ENCODE data around the gene RAB24.

RAB24 gene

DNA sequence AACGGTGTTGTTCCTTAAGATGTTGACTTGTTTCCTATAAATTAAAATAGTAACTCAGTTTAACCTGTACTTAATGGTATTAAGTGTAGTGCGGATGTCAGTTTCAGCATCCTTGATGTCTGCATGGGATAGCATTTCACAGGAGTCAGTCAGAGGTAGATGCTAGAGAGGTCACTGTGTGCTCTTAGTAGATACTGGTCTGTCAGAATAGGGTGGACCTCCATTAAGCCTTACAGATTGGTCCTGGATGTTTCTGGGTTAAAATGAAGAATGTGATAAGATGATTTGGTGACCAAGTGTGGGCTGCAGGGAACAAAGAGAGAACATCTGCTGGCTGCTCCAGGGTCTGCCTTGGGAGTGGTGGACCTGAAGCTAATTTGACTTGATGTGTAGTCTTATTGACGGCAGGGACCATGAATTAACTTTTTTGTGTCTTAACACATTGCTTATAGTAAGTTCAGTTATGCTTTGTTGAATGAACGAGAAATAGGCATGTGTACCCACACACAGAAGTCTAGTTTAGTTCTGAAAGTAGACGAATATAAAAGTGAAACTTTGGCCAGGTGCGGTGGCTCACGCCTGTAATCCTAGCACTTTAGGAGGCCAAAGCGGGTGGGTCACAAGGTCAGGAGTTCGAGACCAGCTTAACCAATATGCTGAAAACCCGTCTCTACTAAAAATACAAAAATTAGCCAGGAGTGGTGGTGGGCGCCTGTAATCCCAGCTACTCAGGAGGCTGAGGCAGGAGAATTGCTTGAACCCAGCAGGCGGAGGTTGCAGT is 12.5 kb downstream of the RAB24 start:
- H3K27me3 ChIP-seq (ENCODE audit: insufficient read depth, poor library complexity, severe bottlenecking) = no peaks in the 10 kb centered on the region
- DNase-seq (ENCODE audit: low read depth in 1 of 2, low spot score in 1 of 2) = no peak
- TF ChIP-seq POLR2AphosphoS5 (IDR thresholded peaks at IDR 0.05; ENCODE audit: low read depth) (no peak), GABPA (IDR thresholded peaks at IDR 0.05; ENCODE audit: low read depth) (no peak), SPI1 (IDR thresholded peaks at IDR 0.05; ENCODE audit: borderline replicate concordance, low read depth) (no peak)
- TF ChIP-seq, protein P1, sequence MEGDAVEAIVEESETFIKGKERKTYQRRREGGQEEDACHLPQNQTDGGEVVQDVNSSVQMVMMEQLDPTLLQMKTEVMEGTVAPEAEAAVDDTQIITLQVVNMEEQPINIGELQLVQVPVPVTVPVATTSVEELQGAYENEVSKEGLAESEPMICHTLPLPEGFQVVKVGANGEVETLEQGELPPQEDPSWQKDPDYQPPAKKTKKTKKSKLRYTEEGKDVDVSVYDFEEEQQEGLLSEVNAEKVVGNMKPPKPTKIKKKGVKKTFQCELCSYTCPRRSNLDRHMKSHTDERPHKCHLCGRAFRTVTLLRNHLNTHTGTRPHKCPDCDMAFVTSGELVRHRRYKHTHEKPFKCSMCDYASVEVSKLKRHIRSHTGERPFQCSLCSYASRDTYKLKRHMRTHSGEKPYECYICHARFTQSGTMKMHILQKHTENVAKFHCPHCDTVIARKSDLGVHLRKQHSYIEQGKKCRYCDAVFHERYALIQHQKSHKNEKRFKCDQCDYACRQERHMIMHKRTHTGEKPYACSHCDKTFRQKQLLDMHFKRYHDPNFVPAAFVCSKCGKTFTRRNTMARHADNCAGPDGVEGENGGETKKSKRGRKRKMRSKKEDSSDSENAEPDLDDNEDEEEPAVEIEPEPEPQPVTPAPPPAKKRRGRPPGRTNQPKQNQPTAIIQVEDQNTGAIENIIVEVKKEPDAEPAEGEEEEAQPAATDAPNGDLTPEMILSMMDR (IDR thresholded peaks at IDR 0.05; ENCODE audit: insufficient read depth, low read length) = no peak
- TF ChIP-seq, protein P2, sequence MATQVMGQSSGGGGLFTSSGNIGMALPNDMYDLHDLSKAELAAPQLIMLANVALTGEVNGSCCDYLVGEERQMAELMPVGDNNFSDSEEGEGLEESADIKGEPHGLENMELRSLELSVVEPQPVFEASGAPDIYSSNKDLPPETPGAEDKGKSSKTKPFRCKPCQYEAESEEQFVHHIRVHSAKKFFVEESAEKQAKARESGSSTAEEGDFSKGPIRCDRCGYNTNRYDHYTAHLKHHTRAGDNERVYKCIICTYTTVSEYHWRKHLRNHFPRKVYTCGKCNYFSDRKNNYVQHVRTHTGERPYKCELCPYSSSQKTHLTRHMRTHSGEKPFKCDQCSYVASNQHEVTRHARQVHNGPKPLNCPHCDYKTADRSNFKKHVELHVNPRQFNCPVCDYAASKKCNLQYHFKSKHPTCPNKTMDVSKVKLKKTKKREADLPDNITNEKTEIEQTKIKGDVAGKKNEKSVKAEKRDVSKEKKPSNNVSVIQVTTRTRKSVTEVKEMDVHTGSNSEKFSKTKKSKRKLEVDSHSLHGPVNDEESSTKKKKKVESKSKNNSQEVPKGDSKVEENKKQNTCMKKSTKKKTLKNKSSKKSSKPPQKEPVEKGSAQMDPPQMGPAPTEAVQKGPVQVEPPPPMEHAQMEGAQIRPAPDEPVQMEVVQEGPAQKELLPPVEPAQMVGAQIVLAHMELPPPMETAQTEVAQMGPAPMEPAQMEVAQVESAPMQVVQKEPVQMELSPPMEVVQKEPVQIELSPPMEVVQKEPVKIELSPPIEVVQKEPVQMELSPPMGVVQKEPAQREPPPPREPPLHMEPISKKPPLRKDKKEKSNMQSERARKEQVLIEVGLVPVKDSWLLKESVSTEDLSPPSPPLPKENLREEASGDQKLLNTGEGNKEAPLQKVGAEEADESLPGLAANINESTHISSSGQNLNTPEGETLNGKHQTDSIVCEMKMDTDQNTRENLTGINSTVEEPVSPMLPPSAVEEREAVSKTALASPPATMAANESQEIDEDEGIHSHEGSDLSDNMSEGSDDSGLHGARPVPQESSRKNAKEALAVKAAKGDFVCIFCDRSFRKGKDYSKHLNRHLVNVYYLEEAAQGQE (IDR thresholded peaks at IDR 0.05; ENCODE audit: insufficient replicate concordance, low read depth) = no peak
- no peak overlapping the region for H3K27ac ChIP-seq (replicated peaks)
- no peak overlapping the region for H3K4me3 ChIP-seq (replicated peaks; ENCODE audit: insufficient read depth, low read length)

DNA sequence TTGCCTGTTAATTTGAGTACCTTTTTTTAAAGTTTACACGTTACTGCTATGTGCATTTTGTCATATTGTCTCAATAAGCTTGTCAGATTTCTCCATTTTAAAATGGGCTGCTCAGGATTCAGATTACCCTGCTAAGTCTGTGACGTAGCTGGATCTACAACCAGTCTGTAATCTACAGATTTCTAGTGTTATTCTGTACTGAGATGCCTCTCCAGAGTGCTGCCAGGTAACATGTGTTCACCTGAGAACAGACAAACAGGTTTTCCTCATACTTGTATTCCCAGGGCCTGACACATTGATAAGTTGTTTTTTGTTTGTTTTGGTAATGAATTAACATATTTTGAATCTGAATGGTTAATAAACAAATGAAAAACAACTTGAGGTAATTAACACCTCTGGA is 15.3 kb downstream of the RAB24 start:
- H3K27ac ChIP-seq (replicated peaks) = no peak overlapping the region
- H3K27me3 ChIP-seq (ENCODE audit: insufficient read depth, poor library complexity, severe bottlenecking) = no peaks in the 10 kb centered on the region
- no peak for DNase-seq (ENCODE audit: low read depth in 1 of 2, low spot score in 1 of 2)
- H3K4me3 ChIP-seq (replicated peaks; ENCODE audit: insufficient read depth, low read length) = no peak overlapping the region
- TF ChIP-seq SPI1 (IDR thresholded peaks at IDR 0.05; ENCODE audit: borderline replicate concordance, low read depth) (no peak), GABPA (IDR thresholded peaks at IDR 0.05; ENCODE audit: low read depth) (no peak), POLR2AphosphoS5 (IDR thresholded peaks at IDR 0.05; ENCODE audit: low read depth) (no peak)
- TF ChIP-seq, protein P2 (IDR thresholded peaks at IDR 0.05; ENCODE audit: insufficient replicate concordance, low read depth) = no peak
- TF ChIP-seq, protein P1 (IDR thresholded peaks at IDR 0.05; ENCODE audit: insufficient read depth, low read length) = no peak

GRCh38 chr5:177276886-177277285 is 26.6 kb downstream of the RAB24 start:
- Histone ChIP-seq H3K27me3 (ENCODE audit: insufficient read depth, poor library complexity, severe bottlenecking) (no peaks in the 10 kb centered on the region), H3K27ac (replicated peaks) (no peak overlapping the region), H3K4me3 (replicated peaks; ENCODE audit: insufficient read depth, low read length) (no peak overlapping the region)
- TF ChIP-seq GABPA (IDR thresholded peaks at IDR 0.05; ENCODE audit: low read depth) (no peak), SPI1 (IDR thresholded peaks at IDR 0.05; ENCODE audit: borderline replicate concordance, low read depth) (no peak), POLR2AphosphoS5 (IDR thresholded peaks at IDR 0.05; ENCODE audit: low read depth) (no peak)
- TF ChIP-seq, protein P2 (IDR thresholded peaks at IDR 0.05; ENCODE audit: insufficient replicate concordance, low read depth) = no peak
- TF ChIP-seq, protein P1 (IDR thresholded peaks at IDR 0.05; ENCODE audit: insufficient read depth, low read length) = no peak
- no peak for DNase-seq (ENCODE audit: low read depth in 1 of 2, low spot score in 1 of 2)

Data from HL-60 (cell line).